ENCODE measurements around the gene PLPP4.

DNA sequence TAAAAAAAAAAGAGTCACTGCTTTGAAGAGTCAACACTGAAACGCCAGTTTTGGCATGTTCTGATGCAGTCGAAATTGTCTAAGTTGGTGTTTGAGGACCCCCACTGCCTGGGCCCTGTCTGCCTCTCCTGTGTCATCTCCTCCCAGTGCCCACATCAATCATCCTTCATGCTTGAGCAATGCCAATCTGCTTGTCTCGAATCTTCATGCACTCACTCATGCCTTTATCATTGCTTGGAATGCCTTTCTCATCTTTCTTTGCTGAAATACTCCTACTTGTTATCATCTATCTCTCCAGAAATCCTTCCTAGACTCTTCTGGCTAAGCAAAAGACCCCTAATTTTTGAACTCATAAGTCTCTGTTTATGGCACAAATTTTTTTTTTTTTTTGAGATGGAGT lies 42.1 kb upstream of the PLPP4 start:
- TF ChIP-seq, protein P1, sequence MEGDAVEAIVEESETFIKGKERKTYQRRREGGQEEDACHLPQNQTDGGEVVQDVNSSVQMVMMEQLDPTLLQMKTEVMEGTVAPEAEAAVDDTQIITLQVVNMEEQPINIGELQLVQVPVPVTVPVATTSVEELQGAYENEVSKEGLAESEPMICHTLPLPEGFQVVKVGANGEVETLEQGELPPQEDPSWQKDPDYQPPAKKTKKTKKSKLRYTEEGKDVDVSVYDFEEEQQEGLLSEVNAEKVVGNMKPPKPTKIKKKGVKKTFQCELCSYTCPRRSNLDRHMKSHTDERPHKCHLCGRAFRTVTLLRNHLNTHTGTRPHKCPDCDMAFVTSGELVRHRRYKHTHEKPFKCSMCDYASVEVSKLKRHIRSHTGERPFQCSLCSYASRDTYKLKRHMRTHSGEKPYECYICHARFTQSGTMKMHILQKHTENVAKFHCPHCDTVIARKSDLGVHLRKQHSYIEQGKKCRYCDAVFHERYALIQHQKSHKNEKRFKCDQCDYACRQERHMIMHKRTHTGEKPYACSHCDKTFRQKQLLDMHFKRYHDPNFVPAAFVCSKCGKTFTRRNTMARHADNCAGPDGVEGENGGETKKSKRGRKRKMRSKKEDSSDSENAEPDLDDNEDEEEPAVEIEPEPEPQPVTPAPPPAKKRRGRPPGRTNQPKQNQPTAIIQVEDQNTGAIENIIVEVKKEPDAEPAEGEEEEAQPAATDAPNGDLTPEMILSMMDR (IDR thresholded peaks at IDR 0.05), result no peak
- no peak for TF ChIP-seq EZH2 (IDR thresholded peaks at IDR 0.05)
- TF ChIP-seq EZH2phosphoT487 (IDR thresholded peaks at IDR 0.05), result no peak
